HepG2 (cell line): ENCODE data around the gene ABCG4. TPM values are rescaled to one million over a fixed set of nuclear protein-coding genes. Genes with fewer than 3 reads are reported as not detected.

ENCODE experiments used
- CREM ChIP-seq, 2 experiments: sonication (generic) in 1 of 2; formaldehyde crosslinking in 1 of 2; IDR thresholded peaks; 2 replicates each; pipeline versions ENCODE4 v1.4.0 to v1.6.1; 2016 to 2020; ENCODE audit warnings: antibody characterized with exemption in 1 of 2, mild to moderate bottlenecking in 1 of 2, missing genetic modification reagents in 1 of 2
- ELF3 ChIP-seq: IDR thresholded peaks from 2 replicates; pipeline ENCODE4 v1.6.1; 2016; ENCODE audit warnings: missing genetic modification reagents, missing compliant biosample characterization
- EZH2 ChIP-seq: conservative IDR thresholded peaks from 2 replicates; pipeline ENCODE4 v1.6.1; 2012; ENCODE audit warnings: mild to moderate bottlenecking, low read depth, low read length, moderate library complexity
- FOXK1 ChIP-seq: sonication (generic); formaldehyde crosslinking; IDR thresholded peaks from 2 replicates; pipeline ENCODE4 v1.4.0; 2020; ENCODE audit warnings: low read depth, missing genetic modification reagents, borderline replicate concordance
- SATB2 ChIP-seq: sonication (generic); formaldehyde crosslinking; IDR thresholded peaks from 2 replicates; pipeline ENCODE4 v1.5.0; 2020; ENCODE audit warnings: missing genetic modification reagents
- THAP11 ChIP-seq: IDR thresholded peaks from 2 replicates; pipeline ENCODE4 v1.6.1; 2016; ENCODE audit warnings: missing biosample characterization, missing genetic modification reagents
- ZBTB20 ChIP-seq: sonication (generic); formaldehyde crosslinking; IDR thresholded peaks from 2 replicates; pipeline ENCODE4 v1.8.1; 2023; ENCODE audit warnings: missing genetic modification reagents, low read depth, mild to moderate bottlenecking, borderline replicate concordance
- ZGPAT ChIP-seq: IDR thresholded peaks from 2 replicates; pipeline ENCODE4 v1.6.1; 2016; ENCODE audit warnings: mild to moderate bottlenecking
- ZNF101 ChIP-seq: sonication (generic); formaldehyde crosslinking; IDR thresholded peaks from 2 replicates; pipeline ENCODE4 v1.4.0; 2020; ENCODE audit warnings: mild to moderate bottlenecking, low read depth, missing genetic modification reagents, borderline replicate concordance
- ZNF263 ChIP-seq: sonication (generic); formaldehyde crosslinking; IDR thresholded peaks from 2 replicates; pipeline ENCODE4 v1.4.0; 2020; ENCODE audit warnings: missing genetic modification reagents
- ZSCAN25 ChIP-seq: sonication (generic); formaldehyde crosslinking; IDR thresholded peaks from 2 replicates; pipeline ENCODE4 v1.8.0; 2022; ENCODE audit warnings: mild to moderate bottlenecking, missing genetic modification reagents
- polyA plus RNA-seq, 8 experiments: library from polyadenylated mRNA; depleted of rRNA in 3 of 8; stranded (reverse) in 7 of 8; unstranded in 1 of 8; fragments of >200 nt; fragmentation: Illumina TruSeq in 4 of 8; extraction: Trizol in 4 of 8; gene quantifications; 2 replicates each; pipeline versions ENCODE4 v1.2.1 to v1.2.3, GENCODE V29; 2011 to 2016; ENCODE audit warnings: low read depth in 4 of 8, missing spikeins in 1 of 8, mixed read lengths in 1 of 8; ENCODE audit not compliant: insufficient read depth in 1 of 8
- total RNA-seq, 5 experiments: library from RNA; depleted of rRNA; stranded (reverse); fragments of >200 nt; fragmentation: Illumina TruSeq; extraction: Trizol; gene quantifications; 2 replicates each; pipeline ENCODE4 v1.2.3, GENCODE V29; 2016; ENCODE audit warnings: low read depth in 1 of 5
- TF ChIP-seq, protein P1 (sequence below): sonication (generic); formaldehyde crosslinking; IDR thresholded peaks from 2 replicates; pipeline ENCODE4 v1.4.0; 2020; ENCODE audit warnings: missing genetic modification reagents, borderline replicate concordance
- TF ChIP-seq, protein P2 (sequence below): sonication (generic); formaldehyde crosslinking; IDR thresholded peaks from 2 replicates; pipeline ENCODE4 v1.5.1; 2020; ENCODE audit warnings: mild to moderate bottlenecking, moderate library complexity, missing genetic modification reagents
- TF ChIP-seq, protein P3 (sequence below): sonication (generic); formaldehyde crosslinking; IDR thresholded peaks from 2 replicates; pipeline ENCODE4 v1.5.0; 2020; ENCODE audit warnings: mild to moderate bottlenecking, missing genetic modification reagents, borderline replicate concordance

Gene ABCG4
- total and polyA plus RNA-seq, 2 of the 13 experiments (the other 11 are each of a cell fraction or from before 2014, with no cell fraction given) = not detected

GRCh38 chr11:119101759-119102423 is 47.0 kb upstream of the ABCG4 start, which contains the start of gene DPAGT1 (continued):
- TF ChIP-seq, protein P1, sequence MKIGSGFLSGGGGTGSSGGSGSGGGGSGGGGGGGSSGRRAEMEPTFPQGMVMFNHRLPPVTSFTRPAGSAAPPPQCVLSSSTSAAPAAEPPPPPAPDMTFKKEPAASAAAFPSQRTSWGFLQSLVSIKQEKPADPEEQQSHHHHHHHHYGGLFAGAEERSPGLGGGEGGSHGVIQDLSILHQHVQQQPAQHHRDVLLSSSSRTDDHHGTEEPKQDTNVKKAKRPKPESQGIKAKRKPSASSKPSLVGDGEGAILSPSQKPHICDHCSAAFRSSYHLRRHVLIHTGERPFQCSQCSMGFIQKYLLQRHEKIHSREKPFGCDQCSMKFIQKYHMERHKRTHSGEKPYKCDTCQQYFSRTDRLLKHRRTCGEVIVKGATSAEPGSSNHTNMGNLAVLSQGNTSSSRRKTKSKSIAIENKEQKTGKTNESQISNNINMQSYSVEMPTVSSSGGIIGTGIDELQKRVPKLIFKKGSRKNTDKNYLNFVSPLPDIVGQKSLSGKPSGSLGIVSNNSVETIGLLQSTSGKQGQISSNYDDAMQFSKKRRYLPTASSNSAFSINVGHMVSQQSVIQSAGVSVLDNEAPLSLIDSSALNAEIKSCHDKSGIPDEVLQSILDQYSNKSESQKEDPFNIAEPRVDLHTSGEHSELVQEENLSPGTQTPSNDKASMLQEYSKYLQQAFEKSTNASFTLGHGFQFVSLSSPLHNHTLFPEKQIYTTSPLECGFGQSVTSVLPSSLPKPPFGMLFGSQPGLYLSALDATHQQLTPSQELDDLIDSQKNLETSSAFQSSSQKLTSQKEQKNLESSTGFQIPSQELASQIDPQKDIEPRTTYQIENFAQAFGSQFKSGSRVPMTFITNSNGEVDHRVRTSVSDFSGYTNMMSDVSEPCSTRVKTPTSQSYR (CRISPR knock-in tag) = peak; percentile 34; the same call in 1 of the 2 replicates
- TF ChIP-seq, protein P2, sequence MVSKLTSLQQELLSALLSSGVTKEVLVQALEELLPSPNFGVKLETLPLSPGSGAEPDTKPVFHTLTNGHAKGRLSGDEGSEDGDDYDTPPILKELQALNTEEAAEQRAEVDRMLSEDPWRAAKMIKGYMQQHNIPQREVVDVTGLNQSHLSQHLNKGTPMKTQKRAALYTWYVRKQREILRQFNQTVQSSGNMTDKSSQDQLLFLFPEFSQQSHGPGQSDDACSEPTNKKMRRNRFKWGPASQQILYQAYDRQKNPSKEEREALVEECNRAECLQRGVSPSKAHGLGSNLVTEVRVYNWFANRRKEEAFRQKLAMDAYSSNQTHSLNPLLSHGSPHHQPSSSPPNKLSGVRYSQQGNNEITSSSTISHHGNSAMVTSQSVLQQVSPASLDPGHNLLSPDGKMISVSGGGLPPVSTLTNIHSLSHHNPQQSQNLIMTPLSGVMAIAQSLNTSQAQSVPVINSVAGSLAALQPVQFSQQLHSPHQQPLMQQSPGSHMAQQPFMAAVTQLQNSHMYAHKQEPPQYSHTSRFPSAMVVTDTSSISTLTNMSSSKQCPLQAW (CRISPR knock-in tag) = peak; percentile 8; the same call in 1 of the 2 replicates
- TF ChIP-seq FOXK1 (CRISPR knock-in tag) (peak; percentile 72; the same call in 1 of the 2 replicates), ZNF101 (no peak), ZSCAN25 (CRISPR knock-in tag) (peak; percentile 55; the same call in 1 of the 2 replicates), THAP11 (CRISPR knock-in tag) (peak; percentile 89), ZNF263 (peak; percentile 92), CREM (IDR thresholded peaks at IDR 0.05) (peak; percentile 93), CREM (CRISPR knock-in tag; IDR thresholded peaks at IDR 0.05) (no peak), ZBTB20 (CRISPR knock-in tag) (no peak; the same call in 1 of the 2 replicates), EZH2 (no peak), ZGPAT (CRISPR knock-in tag) (peak; percentile 83; the same call in 1 of the 2 replicates), ELF3 (CRISPR knock-in tag) (peak; percentile 8; the same call in 1 of the 2 replicates), SATB2 (CRISPR knock-in tag) (0 out of 2 replicates have a peak, but pooled peaks have one; percentile 29)
- TF ChIP-seq, protein P3, sequence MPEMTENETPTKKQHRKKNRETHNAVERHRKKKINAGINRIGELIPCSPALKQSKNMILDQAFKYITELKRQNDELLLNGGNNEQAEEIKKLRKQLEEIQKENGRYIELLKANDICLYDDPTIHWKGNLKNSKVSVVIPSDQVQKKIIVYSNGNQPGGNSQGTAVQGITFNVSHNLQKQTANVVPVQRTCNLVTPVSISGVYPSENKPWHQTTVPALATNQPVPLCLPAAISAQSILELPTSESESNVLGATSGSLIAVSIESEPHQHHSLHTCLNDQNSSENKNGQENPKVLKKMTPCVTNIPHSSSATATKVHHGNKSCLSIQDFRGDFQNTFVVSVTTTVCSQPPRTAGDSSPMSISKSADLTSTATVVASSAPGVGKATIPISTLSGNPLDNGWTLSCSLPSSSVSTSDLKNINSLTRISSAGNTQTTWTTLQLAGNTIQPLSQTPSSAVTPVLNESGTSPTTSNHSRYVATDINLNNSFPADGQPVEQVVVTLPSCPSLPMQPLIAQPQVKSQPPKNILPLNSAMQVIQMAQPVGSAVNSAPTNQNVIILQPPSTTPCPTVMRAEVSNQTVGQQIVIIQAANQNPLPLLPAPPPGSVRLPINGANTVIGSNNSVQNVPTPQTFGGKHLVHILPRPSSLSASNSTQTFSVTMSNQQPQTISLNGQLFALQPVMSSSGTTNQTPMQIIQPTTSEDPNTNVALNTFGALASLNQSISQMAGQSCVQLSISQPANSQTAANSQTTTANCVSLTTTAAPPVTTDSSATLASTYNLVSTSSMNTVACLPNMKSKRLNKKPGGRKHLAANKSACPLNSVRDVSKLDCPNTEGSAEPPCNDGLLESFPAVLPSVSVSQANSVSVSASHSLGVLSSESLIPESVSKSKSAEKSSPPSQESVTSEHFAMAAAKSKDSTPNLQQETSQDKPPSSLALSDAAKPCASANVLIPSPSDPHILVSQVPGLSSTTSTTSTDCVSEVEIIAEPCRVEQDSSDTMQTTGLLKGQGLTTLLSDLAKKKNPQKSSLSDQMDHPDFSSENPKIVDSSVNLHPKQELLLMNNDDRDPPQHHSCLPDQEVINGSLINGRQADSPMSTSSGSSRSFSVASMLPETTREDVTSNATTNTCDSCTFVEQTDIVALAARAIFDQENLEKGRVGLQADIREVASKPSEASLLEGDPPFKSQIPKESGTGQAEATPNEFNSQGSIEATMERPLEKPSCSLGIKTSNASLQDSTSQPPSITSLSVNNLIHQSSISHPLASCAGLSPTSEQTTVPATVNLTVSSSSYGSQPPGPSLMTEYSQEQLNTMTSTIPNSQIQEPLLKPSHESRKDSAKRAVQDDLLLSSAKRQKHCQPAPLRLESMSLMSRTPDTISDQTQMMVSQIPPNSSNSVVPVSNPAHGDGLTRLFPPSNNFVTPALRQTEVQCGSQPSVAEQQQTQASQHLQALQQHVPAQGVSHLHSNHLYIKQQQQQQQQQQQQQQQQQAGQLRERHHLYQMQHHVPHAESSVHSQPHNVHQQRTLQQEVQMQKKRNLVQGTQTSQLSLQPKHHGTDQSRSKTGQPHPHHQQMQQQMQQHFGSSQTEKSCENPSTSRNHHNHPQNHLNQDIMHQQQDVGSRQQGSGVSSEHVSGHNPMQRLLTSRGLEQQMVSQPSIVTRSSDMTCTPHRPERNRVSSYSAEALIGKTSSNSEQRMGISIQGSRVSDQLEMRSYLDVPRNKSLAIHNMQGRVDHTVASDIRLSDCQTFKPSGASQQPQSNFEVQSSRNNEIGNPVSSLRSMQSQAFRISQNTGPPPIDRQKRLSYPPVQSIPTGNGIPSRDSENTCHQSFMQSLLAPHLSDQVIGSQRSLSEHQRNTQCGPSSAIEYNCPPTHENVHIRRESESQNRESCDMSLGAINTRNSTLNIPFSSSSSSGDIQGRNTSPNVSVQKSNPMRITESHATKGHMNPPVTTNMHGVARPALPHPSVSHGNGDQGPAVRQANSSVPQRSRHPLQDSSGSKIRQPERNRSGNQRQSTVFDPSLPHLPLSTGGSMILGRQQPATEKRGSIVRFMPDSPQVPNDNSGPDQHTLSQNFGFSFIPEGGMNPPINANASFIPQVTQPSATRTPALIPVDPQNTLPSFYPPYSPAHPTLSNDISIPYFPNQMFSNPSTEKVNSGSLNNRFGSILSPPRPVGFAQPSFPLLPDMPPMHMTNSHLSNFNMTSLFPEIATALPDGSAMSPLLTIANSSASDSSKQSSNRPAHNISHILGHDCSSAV = no peak
